Stimulated activated effector memory CD8-positive, alpha-beta T cell treated with anti-CD3 and anti-CD28 coated beads, Interleukin-12 subunit alpha, Interleukin-12 subunit beta, amount 100 ng/mL, for 72 hours (primary cell): ENCODE measurements around the gene TCP1.
A peak's percentile ranks its signal among the peaks of the same experiment; 100 is the strongest.
"Not testable (repeated sequence)": the region's sequence is repeated elsewhere in the genome, so short reads cannot be mapped to it uniquely, and the experiment has no call there.

ENCODE experiments used
- ATAC-seq: fragments of 150-1000 bp; cut with Tn5 transposase; 2 replicates; pipeline ENCODE4 v1.10.0; 2021
- DNase-seq, 2 donors: peaks; one replicate each; pipeline ENCODE4 v3.0.0; 2021 to 2022; ENCODE audit warnings: low spot score in 2 of 2
- H3K27ac Mint-ChIP-seq: one replicate; pipeline ENCODE4 v1.8.0; 2022; ENCODE audit warnings: mild to moderate bottlenecking, mixed read lengths
- H3K36me3 Mint-ChIP-seq: one replicate; pipeline ENCODE4 v1.8.0; 2022; ENCODE audit warnings: mild to moderate bottlenecking, mixed read lengths
- H3K4me1 Mint-ChIP-seq: one replicate; pipeline ENCODE4 v1.8.0; 2022; ENCODE audit warnings: mixed read lengths
- H3K4me3 Mint-ChIP-seq: one replicate; pipeline ENCODE4 v1.8.0; 2022; ENCODE audit warnings: mild to moderate bottlenecking, mixed read lengths
- H3K9me3 Mint-ChIP-seq: one replicate; pipeline ENCODE4 v1.8.0; 2022; ENCODE audit warnings: mixed read lengths

Gene TCP1

DNA sequence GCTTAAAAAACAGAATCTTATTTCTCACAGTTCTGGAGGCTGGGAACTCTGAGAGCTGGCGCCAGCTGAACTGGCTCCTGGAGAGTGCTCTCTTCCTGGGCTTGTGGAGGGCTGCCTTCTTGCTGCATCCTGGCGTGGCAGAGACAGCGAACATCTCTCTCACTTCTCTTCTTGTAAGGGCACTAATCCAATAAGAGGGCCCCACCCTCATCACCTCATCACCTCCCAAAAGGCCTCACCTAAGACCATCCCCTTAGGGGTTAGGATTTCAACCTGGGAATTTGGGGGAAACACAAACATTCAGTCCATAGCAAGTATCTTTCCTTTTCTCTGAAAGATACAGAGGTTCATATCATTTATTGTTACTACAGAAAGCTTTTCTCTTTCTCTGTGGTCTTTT lies 34.6 kb upstream of the TCP1 start:
- Mint-ChIP-seq H3K4me1 (peaks cover 14% of the 10 kb centered on the region), H3K4me3 (no peak overlapping the region), H3K27ac (no peak overlapping the region), H3K9me3 (no peaks in the 10 kb centered on the region), H3K36me3 (peaks cover 5% of the 10 kb centered on the region)
- no peak for ATAC-seq
- DNase-seq: no peak

DNA sequence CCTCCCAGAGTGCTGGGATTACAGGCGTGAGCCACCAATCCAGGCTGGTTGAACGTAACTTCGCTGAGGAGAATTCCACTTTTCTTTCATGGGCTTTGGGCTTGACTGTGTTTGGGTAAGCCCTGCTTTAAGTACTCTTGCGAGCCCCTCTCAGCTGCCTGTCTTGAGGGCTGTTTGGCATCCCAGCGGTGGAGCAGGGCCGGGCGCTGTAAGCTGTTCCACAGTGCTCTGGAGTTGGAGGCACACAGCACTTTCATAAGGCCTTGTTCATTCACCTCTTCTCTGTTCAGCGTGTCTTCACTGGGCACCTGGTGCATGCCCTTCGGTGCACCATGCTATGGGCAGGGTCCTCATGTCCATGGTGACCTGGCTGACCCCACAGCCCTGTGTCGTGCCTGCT lies 32.3 kb upstream of the TCP1 start:
- no peak for ATAC-seq
- H3K9me3 Mint-ChIP-seq: no peaks in the 10 kb centered on the region
- no peak overlapping the region for H3K27ac Mint-ChIP-seq
- peaks cover 5% of the 10 kb centered on the region for H3K36me3 Mint-ChIP-seq
- H3K4me3 Mint-ChIP-seq: no peak overlapping the region
- peaks cover 14% of the 10 kb centered on the region for H3K4me1 Mint-ChIP-seq
- no peak for DNase-seq

DNA sequence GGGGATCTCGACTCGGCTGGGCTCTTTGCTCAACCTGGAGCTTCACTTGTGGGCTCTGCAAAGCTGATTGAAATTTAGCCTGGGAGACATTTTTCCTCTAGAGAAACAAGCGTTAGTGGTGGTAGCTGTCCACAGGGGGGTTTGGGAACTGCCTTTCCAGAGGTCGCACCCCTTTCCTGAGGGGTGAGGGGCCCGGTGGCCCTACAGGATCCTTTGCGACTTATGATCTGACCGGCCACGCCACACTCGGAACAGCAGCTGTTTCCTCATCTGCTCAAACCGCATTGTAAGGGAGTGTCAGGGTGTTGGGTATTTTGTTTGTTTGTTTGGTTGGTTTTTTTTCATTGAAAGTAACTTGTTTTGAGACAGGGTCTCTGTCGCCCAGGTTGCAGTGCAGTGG lies 31.7 kb upstream of the TCP1 start:
- no peak for ATAC-seq
- peaks cover 14% of the 10 kb centered on the region for H3K4me1 Mint-ChIP-seq
- no peak for DNase-seq
- H3K36me3 Mint-ChIP-seq: peaks cover 5% of the 10 kb centered on the region
- no peak overlapping the region for H3K27ac Mint-ChIP-seq
- H3K9me3 Mint-ChIP-seq: no peaks in the 10 kb centered on the region
- H3K4me3 Mint-ChIP-seq: no peak overlapping the region

DNA sequence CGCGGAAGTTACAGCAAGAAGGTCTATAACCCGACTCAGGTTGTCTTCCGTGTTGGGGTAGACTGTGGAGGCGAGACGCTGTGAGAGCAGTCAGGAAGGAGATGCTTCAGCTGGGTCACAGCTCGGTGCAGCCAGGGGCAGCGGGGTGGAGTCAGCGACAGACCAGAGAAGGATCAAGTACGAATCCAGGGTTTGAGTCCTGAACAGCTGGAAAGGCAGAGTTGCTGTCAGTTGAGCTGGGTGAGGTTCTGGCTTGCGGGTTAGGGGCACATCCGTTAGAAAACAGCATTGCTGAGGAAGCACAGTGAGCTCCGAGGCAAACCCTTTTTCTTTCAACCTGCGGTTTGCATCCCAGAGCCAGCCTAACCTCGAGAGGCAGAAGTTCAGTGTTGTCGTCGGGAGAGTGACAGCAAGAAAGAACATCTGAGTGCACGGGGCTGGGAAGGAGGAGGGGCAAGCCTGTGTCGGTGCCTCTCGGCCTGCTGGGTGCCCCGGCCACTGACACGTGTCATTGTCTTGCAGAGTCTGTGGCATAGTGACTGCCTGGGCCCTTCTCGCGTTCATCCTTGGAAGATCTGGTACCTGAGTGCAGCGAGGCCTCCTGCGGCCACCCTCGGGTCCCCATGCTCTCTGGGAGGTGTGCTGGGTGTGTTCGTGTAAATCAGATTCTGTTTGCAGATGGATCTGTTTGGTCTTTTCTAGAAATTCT lies 30.7 kb upstream of the TCP1 start:
- peaks cover 5% of the 10 kb centered on the region for H3K36me3 Mint-ChIP-seq
- peaks cover 14% of the 10 kb centered on the region for H3K4me1 Mint-ChIP-seq
- DNase-seq (no peak), ATAC-seq (peak; percentile 72)
- no peaks in the 10 kb centered on the region for H3K9me3 Mint-ChIP-seq
- peak overlapping the region; percentile 60 for H3K4me3 Mint-ChIP-seq
- peak overlapping the region; percentile 87 for H3K27ac Mint-ChIP-seq

DNA sequence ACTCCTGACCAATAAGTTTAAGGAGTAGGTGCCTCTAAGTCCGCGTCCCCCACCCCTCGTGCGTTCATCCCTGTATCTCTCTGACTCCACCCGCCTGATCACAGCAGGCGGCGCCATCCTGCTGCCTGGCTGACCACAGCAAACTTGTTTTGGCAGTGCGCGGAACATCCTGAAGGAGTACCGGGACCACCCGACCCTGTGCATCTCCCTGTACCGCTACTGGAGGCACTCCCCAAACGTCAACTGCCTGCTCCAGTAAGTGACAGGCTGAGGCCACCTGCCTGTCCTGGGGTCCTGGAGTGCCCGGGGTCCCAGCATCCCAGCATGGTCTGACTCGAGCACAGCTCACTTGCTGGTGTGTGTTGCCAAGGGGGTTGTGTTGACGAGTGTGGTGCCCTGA lies 29.7 kb upstream of the TCP1 start:
- no peaks in the 10 kb centered on the region for H3K9me3 Mint-ChIP-seq
- H3K36me3 Mint-ChIP-seq: peaks cover 5% of the 10 kb centered on the region
- DNase-seq (no peak), ATAC-seq (no peak)
- peak overlapping the region; percentile 60 for H3K4me3 Mint-ChIP-seq
- H3K4me1 Mint-ChIP-seq: peaks cover 14% of the 10 kb centered on the region
- peak overlapping the region; percentile 87 for H3K27ac Mint-ChIP-seq

DNA sequence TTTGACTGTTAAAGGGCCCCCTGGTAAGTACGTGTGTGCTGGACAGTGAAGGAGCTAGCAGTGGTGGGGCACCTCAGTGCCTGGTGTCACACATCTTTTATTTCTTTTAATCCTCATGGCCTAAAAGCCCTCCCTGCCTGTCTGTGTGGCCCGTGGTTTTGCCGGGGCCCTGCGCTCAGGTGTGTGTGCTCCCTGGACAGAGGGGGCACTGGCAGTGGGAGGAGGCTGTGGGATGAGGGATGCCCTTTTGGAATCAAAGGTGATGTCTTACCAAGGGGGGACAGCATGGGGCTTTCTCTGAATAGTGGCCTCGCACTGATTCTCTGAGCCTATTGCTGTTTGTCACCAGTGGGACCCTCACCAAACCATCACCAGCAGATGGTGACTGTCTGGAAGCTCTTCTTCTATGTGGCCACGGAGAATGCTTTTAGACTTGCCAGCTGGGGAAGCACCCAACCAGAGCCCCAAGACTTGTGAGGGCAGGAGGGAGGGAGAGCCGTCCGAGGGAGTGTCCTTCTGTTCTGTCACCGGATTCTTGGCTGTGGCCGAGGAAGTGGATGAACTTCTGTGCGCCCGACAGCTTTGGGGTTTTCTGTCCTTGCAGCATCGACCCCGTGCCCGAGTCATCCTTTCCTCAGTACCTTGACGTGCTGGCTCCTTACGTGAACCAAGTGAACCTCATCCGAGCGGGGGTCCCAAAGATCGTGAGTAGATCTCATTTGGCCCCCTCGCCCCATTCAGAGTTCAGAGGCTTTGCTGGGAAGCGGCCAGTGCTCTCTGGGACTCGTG lies 28.7 kb upstream of the TCP1 start:
- Mint-ChIP-seq H3K9me3 (no peaks in the 10 kb centered on the region), H3K27ac (no peak overlapping the region), H3K4me1 (peaks cover 14% of the 10 kb centered on the region), H3K36me3 (peaks cover 5% of the 10 kb centered on the region), H3K4me3 (no peak overlapping the region)
- ATAC-seq (no peak), DNase-seq (no peak)

DNA sequence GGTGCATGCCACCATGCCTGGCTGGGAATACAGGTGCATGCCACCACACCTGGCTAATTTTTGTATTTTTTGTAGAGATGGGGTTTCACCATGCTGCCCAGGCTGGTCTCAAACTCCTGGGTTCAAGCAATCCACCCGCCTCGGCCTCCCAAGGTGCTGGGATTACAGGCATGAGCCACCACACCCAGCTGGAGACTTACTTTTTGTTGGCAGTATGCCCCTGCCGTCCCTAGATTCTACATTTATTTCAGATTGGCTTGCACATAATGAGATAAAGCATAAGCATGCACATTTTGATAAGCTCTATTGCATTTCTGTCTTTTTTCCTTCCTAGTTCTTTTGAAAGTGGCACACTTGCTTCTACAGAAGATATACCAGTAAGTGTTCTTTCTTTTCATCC lies 27.4 kb upstream of the TCP1 start:
- H3K27ac Mint-ChIP-seq, H3K9me3 Mint-ChIP-seq, ATAC-seq, H3K4me3 Mint-ChIP-seq, H3K36me3 Mint-ChIP-seq, DNase-seq: not testable (repeated sequence)
- peaks cover 14% of the 10 kb centered on the region for H3K4me1 Mint-ChIP-seq

DNA sequence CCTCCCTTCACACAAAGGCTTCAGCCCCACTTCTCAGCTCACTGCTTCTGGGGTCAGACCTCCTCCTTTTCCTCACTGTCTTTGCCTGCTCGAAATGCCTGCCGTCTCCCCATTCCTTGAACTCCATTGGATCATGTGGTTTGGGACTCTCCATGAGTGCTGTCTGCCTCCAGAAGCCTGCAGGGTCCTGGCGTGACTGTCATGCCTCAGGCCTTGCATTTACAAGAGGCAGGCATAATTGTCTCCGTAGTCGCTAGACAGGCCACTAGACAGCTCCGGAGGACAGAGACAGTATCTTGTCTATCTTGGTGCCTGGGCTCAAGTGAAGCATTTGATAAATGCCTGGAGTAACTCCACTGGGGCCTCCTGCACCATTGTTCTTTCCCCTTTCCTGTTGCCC lies 26.0 kb upstream of the TCP1 start:
- H3K36me3 Mint-ChIP-seq: peaks cover 5% of the 10 kb centered on the region
- H3K4me3 Mint-ChIP-seq: no peak overlapping the region
- no peak for DNase-seq
- no peak for ATAC-seq
- H3K9me3 Mint-ChIP-seq: no peaks in the 10 kb centered on the region
- H3K27ac Mint-ChIP-seq: peak overlapping the region; percentile 71
- peaks cover 13% of the 10 kb centered on the region for H3K4me1 Mint-ChIP-seq

DNA sequence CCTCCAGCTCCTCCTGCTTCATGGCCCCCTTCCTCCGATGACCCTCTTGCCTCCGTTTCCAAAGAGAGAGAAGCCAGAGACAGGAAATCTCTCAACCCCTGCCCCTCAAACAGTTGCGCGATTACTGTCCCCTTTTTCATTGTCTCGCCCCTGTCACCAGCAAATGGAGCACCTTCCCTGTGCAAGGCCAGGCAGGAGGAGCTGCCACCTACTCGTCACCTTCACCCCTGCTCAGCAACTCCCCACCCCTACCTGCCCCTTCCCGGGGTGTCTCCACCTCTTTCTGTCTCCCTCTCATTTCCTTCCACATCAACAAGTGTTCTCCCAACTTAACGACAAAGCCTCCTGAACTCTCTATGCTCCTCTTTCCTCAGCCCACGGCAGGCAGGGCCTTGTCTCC lies 24.4 kb upstream of the TCP1 start:
- Mint-ChIP-seq H3K4me1 (no peaks in the 10 kb centered on the region), H3K27ac (no peak overlapping the region), H3K9me3 (no peaks in the 10 kb centered on the region), H3K4me3 (no peak overlapping the region), H3K36me3 (no peaks in the 10 kb centered on the region)
- no peak for DNase-seq
- ATAC-seq: no peak

DNA sequence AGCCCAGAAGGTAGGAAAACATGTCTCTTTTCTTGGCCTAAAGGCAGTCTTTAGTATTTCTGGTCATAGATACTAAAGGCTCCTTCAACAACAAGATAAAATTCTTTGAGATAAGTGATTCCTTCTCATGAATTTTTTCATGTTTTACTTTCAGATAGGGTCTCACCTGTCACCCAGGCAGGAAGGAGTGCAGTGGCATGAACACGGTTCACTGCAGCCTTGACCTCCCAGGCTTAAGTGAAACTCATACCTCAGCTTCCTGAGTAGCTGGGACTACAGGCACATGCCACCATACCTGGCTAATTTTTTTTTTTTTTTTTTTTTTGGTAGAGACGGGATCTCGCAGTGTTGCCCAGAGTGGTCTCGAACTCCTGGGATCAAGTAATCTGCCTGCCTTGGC lies 19.7 kb upstream of the TCP1 start:
- Mint-ChIP-seq H3K9me3 (no peaks in the 10 kb centered on the region), H3K4me3 (no peak overlapping the region), H3K36me3 (no peaks in the 10 kb centered on the region), H3K4me1 (no peaks in the 10 kb centered on the region), H3K27ac (no peak overlapping the region)
- DNase-seq: no peak
- ATAC-seq: no peak

DNA sequence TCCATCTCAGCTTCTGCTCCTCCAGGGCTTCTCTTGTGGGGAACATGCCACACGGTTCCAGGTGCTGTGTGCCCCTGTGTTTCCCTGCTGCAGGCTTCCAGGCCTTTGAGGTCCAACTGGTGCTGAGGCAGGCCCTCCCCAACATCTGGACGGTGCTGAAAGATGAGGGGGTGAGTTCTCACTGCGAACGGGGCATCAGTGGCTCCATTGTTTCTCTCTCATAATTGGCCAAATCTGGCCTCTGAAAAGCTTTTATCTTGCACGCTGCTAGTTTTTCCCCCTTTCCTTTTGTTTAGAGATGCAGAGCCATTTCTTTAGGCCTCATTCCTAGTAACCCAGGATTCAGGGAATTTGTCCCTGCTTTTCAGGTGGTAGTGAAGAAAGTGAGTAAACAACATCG lies 19.2 kb upstream of the TCP1 start:
- Mint-ChIP-seq H3K27ac (no peak overlapping the region), H3K4me3 (no peak overlapping the region), H3K9me3 (no peaks in the 10 kb centered on the region), H3K36me3 (no peaks in the 10 kb centered on the region), H3K4me1 (no peaks in the 10 kb centered on the region)
- no peak for ATAC-seq
- DNase-seq: no peak

DNA sequence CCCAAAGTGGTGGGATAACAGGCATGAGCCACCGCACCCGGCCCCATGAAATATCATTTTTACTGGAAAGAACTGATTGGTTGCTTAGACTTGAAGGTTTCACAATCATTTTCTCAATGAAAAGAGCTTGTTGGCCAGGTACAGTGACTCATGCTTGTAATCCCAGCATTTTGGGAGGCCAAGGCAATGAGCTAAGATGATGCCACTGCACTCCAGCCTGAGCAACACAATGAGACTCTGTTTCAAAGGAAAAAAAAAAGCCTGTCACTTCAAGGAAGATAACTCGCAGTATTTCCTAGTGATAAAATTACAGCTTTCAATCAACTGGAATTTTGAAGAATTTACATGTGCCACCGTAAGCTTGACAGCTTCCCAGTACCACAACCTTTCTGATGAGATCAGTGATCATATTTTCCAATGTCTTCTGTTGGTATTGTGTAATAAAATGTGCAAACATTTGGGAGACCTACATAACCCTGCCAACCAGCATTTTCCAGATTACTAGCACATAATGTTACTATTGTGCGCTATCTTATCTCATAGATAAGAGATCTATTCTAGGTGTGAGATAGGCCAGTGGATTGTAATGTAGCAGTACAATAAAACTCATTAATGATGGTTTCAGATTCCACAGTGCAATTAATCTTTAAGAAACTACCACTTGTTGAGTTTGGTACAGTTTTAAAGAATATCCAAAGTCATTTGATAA lies 17.9 kb upstream of the TCP1 start:
- no peaks in the 10 kb centered on the region for H3K9me3 Mint-ChIP-seq
- no peak for DNase-seq

DNA sequence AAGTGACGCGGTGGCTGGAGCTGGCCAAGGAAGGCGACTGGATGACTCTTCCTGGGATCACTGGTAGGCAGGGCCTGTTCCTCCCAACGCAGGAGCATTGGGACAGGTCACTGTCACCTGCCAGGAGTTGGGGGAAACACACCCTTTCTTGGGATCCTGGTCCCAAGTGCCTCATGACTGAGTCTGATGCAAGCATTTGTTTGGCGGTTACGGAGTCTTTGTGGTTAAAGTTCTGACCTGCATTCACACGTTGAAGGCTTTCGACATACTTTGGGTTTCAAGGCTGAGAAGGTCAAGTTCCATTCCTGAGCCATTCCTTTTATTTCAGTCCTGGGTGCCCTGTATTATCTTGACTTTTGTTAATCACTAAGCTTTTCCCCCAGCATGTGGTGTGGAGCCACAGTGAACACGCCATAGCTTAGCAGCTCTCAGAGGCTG lies 16.6 kb upstream of the TCP1 start:
- Mint-ChIP-seq H3K36me3 (no peaks in the 10 kb centered on the region), H3K4me3 (no peak overlapping the region), H3K9me3 (no peaks in the 10 kb centered on the region), H3K27ac (no peak overlapping the region), H3K4me1 (no peaks in the 10 kb centered on the region)
- no peak for ATAC-seq
- no peak for DNase-seq

More for the DNA sequence above, 17.9 kb upstream of the TCP1 start:
- Mint-ChIP-seq H3K27ac (no peak overlapping the region), H3K4me1 (no peaks in the 10 kb centered on the region), H3K36me3 (no peaks in the 10 kb centered on the region), H3K4me3 (no peak overlapping the region)
- no peak for ATAC-seq

DNA sequence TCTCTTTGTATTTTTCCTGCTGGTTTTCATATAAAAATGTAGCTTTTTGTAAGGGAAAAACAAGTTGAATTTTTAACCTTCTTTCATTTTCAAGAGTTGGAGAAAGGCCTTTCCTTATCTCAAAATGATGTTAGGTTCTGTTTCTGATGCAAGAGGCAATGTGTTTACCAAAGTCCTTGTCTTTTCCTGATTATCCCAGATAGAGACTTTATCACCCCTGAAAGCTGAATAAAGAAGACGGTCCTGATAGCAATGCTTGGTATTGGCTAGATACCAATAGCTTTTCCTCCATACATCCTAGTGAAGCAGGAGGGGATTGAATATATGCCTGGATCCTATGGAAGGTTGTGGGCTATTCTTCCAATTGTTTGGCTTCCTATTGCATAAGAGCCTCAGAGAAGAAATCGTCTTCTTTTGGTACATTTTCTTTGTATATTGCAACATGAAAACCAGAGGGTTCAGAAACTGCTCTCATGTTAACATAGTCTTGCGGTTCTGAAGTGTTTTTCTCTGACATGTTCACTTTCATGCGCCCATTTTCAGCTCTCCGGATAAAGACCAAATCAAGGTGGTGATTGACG lies 16.1 kb upstream of the TCP1 start:
- no peaks in the 10 kb centered on the region for H3K4me1 Mint-ChIP-seq
- H3K27ac Mint-ChIP-seq: no peak overlapping the region
- H3K4me3 Mint-ChIP-seq: no peak overlapping the region
- no peak for DNase-seq
- H3K36me3 Mint-ChIP-seq: no peaks in the 10 kb centered on the region
- no peaks in the 10 kb centered on the region for H3K9me3 Mint-ChIP-seq
- ATAC-seq: no peak

DNA sequence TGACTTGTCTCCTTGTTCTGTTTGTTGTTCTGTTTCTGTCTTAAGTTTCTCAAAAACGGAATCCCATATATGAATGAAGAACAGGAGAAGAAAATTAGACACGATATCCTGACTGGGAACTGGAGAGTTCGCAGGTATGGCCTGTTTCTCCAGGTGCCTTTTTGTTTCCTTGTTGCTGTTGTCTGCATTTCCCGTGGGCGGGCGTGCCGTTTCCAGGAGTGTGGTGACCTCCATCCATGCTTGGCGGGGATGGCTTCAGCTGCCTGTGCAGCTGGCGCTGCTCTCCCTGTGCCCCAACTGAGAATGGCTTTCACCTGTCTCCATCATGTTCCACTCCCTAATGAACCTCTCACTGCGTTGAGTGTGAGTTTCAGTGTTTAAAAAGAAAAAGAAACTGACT lies 15.1 kb upstream of the TCP1 start:
- Mint-ChIP-seq H3K4me1 (no peaks in the 10 kb centered on the region), H3K4me3 (no peak overlapping the region), H3K27ac (no peak overlapping the region), H3K9me3 (no peaks in the 10 kb centered on the region), H3K36me3 (peaks cover 4% of the 10 kb centered on the region)
- ATAC-seq (no peak), DNase-seq (no peak)
